SH-SY5Y (cell line): Measurements from ENCODE around the gene MORC3.

Experiments
- GATA2 ChIP-seq: IDR thresholded peaks from 2 replicates; pipeline ENCODE4 v1.6.1; 2011; ENCODE audit warnings: mild to moderate bottlenecking, low read depth, low read length
- GATA3 ChIP-seq: IDR thresholded peaks from 2 replicates; pipeline ENCODE4 v1.6.1; 2011; ENCODE audit warnings: low read depth, mild to moderate bottlenecking, low read length, moderate library complexity

DNA sequence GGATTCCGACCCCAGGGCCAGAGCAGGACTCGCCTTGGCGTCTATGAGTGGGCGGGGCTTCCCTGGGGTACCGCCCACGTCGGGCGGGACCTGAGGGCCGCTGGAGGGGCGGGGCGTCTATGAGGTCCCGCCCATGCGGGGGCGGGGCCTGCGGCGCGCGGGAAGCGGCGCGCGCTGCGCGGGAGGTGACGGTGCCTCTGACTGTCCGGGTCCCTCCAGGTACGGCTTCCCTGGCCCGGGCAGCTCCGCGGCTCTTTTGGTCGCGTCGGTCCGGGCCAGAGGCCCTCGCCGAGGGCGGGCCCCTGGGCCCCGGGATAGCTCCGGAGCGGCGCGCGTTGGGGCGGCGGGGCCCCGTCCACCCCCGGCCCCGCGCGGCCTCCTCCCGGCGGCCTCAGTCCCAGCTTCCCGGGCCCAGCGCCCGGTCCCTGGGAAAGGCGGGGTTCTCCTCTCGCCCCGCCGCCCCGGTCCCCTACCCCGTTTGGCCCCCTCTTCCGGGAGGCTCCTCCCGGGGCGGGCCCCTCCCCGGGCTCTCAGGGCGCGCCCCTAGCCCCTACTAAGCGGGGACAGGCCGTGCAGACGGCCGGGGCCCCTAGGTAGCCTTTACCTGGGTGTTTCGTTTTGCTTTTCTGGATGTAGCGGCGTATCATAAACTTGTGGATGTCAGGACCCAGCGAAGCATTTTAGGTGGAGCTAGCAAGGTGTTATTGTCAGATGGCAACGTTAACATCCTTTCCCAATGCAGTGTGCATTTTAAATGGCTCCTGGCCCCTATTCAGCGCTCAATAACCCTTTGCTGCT is 65.4 kb downstream of the MORC3 start, which contains the start of gene CHAF1B:
- TF ChIP-seq GATA2 (no peak), GATA3 (no peak)
